DND-41 (cell line): Measurements from ENCODE around the gene RNF212.

Source experiments
- ATAC-seq: fragments of 200-7000 bp; cut with Tn5 transposase; 3 replicates; pipeline ENCODE4 v1.9.1; 2021; ENCODE audit warnings: low read depth; ENCODE audit not compliant: insufficient read depth
- DNase-seq: peaks from one replicate; pipeline ENCODE4 v3.0.0-alpha.2; 2020
- H2AFZ ChIP-seq: 2 replicates; pipeline ENCODE4 v1.6.0; 2012; ENCODE audit warnings: low read depth, low read length
- H3K27ac ChIP-seq: 2 replicates; pipeline ENCODE4 v1.5.1; 2012; ENCODE audit warnings: low read length, inconsistent platforms
- H3K27me3 ChIP-seq: fragments of 200-600 bp; sonication (generic); 2 replicates; pipeline ENCODE4 v1.6.0; 2012; ENCODE audit warnings: low read length, mild to moderate bottlenecking, inconsistent platforms; ENCODE audit not compliant: insufficient read depth, poor library complexity
- H3K36me3 ChIP-seq: 2 replicates; pipeline ENCODE4 v1.5.1; 2012; ENCODE audit warnings: low read length, inconsistent platforms; ENCODE audit not compliant: insufficient read depth
- H3K4me1 ChIP-seq: 2 replicates; pipeline ENCODE4 v1.5.1; 2012; ENCODE audit warnings: mild to moderate bottlenecking, low read length; ENCODE audit not compliant: insufficient read depth
- H3K4me2 ChIP-seq: 2 replicates; pipeline ENCODE4 v1.6.0; 2012; ENCODE audit warnings: mild to moderate bottlenecking, moderate library complexity, low read length, inconsistent platforms; ENCODE audit not compliant: insufficient read depth
- H3K4me3 ChIP-seq, 2 experiments: fragments of 200-600 bp in 1 of 2; shearing (Covaris generic) in 1 of 2; 2 replicates each; pipeline ENCODE4 v1.5.1; 2012 to 2016; ENCODE audit warnings: inconsistent platforms in 2 of 2, low read length in 2 of 2, mild to moderate bottlenecking in 2 of 2, low read depth in 1 of 2, moderate library complexity in 1 of 2
- H3K79me2 ChIP-seq: 2 replicates; pipeline ENCODE4 v1.6.0; 2012; ENCODE audit warnings: low read length, inconsistent platforms; ENCODE audit not compliant: insufficient read depth
- H3K9ac ChIP-seq: 2 replicates; pipeline ENCODE4 v1.6.0; 2012; ENCODE audit warnings: low read depth, mild to moderate bottlenecking, inconsistent platforms, low read length, moderate library complexity
- H3K9me3 ChIP-seq: 2 replicates; pipeline ENCODE4 v1.5.1; 2012; ENCODE audit warnings: low read length, moderate library complexity, mild to moderate bottlenecking, inconsistent platforms; ENCODE audit not compliant: insufficient read depth, severe bottlenecking
- H4K20me1 ChIP-seq: 2 replicates; pipeline ENCODE4 v1.6.0; 2012; ENCODE audit warnings: low read length; ENCODE audit not compliant: insufficient read depth
- CTCF ChIP-seq: IDR thresholded peaks from 2 replicates; pipeline ENCODE4 v1.5.1; 2012; ENCODE audit warnings: borderline replicate concordance, low read length, moderate library complexity, mild to moderate bottlenecking; ENCODE audit not compliant: poor library complexity, severe bottlenecking; ENCODE audit errors: extremely low read depth
- EZH2 ChIP-seq: IDR thresholded peaks from 3 replicates; pipeline ENCODE4 v1.6.1; 2012; ENCODE audit warnings: borderline replicate concordance, low read depth, mild to moderate bottlenecking, moderate library complexity, low read length, inconsistent platforms; ENCODE audit not compliant: severe bottlenecking

Gene RNF212

DNA sequence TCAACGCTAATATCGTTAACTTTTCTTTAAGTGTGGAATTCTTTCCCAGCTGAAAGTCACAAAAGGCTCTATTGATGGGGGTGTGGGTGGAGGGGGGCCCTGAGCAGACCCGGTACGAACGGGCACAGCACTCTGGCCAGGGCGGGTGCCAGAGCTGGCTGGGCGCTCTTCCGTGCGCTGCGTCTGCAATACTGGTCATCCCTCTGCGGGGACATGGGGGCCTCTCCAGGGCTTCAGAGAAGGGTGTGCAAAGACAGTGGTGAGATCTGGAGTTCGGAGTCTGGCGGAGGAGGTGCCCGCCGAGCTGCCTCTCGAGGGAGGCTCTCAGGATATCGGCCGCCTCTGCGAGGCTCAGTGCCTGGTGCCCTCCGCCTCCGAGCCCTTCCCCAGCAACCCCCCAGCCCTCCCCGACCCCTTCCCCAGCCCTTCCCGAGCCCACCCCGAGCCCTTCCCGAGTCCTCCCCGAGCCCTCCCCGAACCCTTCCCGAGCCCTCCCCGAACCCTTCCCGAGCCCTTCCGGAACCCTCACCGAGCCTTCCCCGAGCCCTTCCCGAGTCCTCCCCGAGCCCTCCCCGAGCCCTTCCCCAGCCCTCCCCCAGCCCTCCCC lies 67.7 kb downstream of the RNF212 start:
- no peaks in the 10 kb centered on the region for H3K4me1 ChIP-seq
- no peak for ATAC-seq
- DNase-seq = no peak
- no peak overlapping the region for H2AFZ ChIP-seq
- no peak overlapping the region for H3K4me2 ChIP-seq
- no peak overlapping the region for H3K4me3 ChIP-seq
- peaks cover 4% of the 10 kb centered on the region; the same call in 1 of the 2 replicates for H4K20me1 ChIP-seq
- no peaks in the 10 kb centered on the region for H3K36me3 ChIP-seq
- no peaks in the 10 kb centered on the region for H3K9me3 ChIP-seq
- no peaks in the 10 kb centered on the region for H3K79me2 ChIP-seq
- H3K9ac ChIP-seq = no peak overlapping the region
- H3K27ac ChIP-seq = no peak overlapping the region
- TF ChIP-seq EZH2 = no peak
- TF ChIP-seq CTCF = no peak
- no peaks in the 10 kb centered on the region for H3K27me3 ChIP-seq

GRCh38 chr4:1045193-1045594 lies 68.2 kb downstream of the RNF212 start:
- Histone ChIP-seq H3K36me3 (no peaks in the 10 kb centered on the region), H3K4me2 (no peak overlapping the region), H3K27me3 (no peaks in the 10 kb centered on the region), H4K20me1 (peaks cover 4% of the 10 kb centered on the region; the same call in 1 of the 2 replicates), H3K4me3 (no peak overlapping the region), H3K79me2 (no peaks in the 10 kb centered on the region), H3K9ac (no peak overlapping the region), H3K9me3 (no peaks in the 10 kb centered on the region), H3K4me1 (no peaks in the 10 kb centered on the region), H2AFZ (no peak overlapping the region), H3K27ac (no peak overlapping the region)
- DNase-seq = no peak
- no peak for ATAC-seq
- TF ChIP-seq EZH2 = no peak
- TF ChIP-seq CTCF = no peak

DNA sequence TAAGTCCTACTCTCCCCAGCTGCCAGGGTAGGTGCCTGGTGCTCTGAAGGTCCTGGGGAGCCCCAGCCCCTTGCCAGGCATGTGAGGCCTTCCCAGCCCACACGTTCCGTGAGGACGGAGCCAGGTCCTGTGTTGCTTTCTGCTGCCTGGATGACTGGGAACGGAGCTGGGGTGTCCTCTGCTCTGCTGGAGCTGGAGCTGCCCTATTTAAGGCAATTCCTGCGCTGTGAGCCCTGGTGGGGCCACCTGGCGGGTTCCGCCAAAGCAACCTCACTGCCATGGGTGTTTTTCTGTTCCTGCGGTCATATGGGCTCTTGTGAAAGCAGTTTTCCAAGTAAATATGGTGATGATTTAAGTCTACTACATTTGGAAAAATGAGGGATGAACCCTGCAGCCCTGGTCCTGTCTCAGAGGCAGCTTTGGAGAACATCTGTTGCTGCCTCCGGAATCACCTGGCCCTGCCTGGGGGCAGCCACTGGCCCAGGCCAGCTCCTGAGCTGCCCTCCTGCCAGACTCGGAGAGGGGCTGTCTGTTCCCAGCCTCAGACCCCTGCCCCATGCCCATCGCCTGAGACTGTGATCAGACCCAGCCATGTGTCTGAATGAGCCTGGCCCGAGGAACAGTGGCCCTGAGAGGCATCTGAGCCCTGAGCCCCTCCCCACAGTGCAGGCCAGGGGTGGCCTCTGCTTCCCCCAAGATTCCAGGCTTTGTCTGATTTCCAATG lies 68.7 kb downstream of the RNF212 start:
- TF ChIP-seq CTCF = no peak
- no peak for TF ChIP-seq EZH2
- H3K9me3 ChIP-seq = no peaks in the 10 kb centered on the region
- no peaks in the 10 kb centered on the region for H3K4me1 ChIP-seq
- DNase-seq (no peak), ATAC-seq (no peak)
- no peaks in the 10 kb centered on the region for H3K27me3 ChIP-seq
- no peak overlapping the region for H3K9ac ChIP-seq
- no peaks in the 10 kb centered on the region for H3K79me2 ChIP-seq
- peaks cover 4% of the 10 kb centered on the region; the same call in 1 of the 2 replicates for H4K20me1 ChIP-seq
- no peak overlapping the region for H3K27ac ChIP-seq
- H3K4me2 ChIP-seq = no peak overlapping the region
- H2AFZ ChIP-seq = no peak overlapping the region
- H3K4me3 ChIP-seq = no peak overlapping the region
- no peaks in the 10 kb centered on the region for H3K36me3 ChIP-seq
